ENCODE measurements around the gene DDB1.

The DDB1 gene

DNA sequence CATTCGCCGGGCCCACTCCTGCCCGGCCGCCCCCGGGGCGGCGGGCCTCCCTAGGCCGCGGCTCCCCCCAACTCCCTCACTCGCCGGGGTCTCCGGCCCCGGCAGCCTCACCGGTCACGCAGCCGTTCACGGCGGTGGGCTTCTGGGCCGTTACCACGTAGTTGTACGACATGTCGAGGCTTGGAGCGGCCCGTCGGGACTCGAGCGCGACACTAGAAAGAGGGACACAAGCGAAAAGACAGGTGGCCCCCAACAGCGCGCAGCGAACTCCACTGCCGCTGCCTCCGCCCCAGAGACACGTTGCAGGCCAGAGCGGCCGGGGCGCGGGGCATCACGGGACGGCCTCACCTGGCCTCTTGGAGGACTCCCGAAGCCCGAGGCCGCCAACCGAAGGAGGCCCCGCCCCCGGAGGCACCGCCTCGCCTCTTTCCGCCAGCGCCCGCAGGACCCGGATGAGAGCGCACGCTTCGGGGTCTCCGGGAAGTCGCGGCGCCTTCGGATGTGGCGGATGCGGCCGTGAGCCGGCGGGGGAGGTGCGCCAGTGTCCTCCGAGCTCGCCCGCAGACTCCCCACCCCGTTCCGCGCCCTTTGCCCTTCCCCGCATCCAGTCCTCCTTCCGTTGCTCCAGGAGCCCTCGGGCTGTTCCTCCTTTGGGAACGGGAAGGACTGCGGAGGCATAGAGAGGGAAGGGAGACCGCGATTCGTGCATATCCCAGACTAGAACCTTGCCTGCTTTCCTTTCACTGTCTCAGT lies at the start of gene DDB1, which contains the start of gene TKFC:
Gene DDB1, minus strand, starts transcription at position 309 of the 753 bp plus-strand sequence. Its CDS starts 137 bp downstream, at position 172.
Gene TKFC, plus strand, starts transcription at position 432 of the 753 bp plus-strand sequence. CDS start 1,501 bp downstream, outside the sequence.
- DNase-seq = peak; percentile 76

DNA sequence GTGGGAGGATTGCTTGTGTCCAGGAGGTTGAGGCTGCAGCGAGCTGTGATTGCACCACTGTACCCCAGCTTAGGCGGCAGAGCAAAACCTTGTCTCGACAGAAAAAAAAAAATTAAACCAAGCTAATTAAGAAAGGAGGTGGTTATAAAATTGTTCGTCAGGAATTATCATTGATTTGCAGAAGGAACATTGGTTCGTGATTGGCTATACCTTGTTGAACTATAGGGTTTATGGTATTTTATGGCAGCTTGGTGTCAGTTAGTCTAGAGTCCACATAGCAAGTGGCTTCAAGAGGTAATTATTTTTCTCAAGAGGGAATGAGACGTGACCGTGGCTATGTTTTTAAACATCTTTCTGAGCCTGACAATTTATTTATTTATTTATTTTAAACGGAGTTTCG lies 48.0 kb upstream of the DDB1 start:
- no peak for DNase-seq

DNA sequence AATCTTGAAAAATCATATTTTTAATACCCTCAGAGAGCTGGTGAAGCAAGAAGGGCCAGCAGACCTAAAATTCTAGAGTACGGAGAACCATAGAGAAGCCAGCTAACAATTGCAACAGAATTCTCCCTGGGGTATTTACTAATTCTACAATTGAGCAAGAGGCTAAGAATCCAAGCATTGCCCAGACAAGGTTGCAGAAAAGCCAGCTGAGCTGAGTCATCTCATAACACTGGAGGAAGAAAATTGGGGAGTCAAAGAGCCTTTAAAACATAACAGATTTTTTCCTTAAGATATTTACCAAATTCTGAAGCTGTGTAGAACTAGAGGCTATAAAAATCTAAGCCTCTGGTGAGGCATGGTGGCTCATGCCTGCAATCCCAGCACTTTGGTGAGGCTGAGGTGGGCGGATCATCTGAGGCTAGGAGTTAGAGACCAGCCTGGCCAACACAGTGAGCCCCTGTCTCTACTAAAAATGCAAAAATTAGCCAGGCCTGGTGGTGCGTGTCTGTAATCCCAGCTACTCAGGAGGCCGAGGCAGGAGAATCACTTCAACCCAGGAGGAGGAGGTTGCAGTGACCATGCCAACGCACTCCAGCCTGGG lies 45.9 kb upstream of the DDB1 start:
- DNase-seq = no peak

DNA sequence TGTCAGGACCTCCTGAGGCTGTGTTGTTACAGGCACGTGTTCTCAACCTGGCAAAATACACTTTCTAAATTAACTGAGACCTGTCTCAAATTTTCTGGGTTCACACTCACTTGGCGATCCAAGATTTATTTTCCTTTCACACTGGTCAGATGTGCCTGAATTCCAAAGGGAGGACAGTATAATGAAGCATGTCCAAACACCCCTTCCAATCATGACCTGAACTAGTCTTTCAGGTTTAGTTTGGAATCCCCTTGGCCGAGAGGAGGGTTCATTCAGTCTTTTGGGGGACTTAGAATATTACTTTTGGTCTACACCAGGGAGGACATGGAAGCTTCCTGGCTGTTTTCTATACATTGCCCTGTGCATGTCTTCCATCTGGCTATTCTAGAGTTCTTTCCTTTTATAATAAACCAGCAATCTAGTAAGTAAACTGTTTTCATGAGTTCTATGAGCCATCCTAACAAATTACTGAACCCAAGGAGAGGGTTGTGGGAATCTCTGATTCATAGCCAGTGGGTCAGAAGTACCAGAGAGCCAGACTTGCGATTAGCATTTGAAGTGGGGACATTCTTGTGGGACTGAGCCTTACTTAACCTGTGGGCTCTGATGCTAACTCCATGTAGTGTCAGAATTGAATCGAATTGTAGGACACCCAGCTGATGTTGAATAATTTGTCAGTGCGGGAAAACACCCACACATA lies 44.7 kb upstream of the DDB1 start:
- DNase-seq = no peak

DNA sequence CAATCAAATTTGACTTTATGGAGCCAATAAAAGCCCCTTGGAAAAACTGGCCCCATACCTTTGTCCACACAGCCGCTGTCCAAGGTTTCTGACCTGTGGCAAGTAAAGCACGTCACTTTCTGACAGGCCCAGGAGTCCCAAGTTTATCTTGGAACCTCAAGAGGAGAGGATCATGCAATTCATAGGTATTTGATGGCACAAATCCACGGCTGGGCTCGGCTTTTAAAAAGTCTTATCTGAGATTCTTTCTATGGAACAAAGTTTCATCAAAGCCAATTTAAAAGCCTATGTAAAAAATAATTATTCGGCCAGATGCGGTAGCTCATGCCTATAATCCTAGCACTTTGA lies 42.8 kb upstream of the DDB1 start:
- no peak for DNase-seq

DNA sequence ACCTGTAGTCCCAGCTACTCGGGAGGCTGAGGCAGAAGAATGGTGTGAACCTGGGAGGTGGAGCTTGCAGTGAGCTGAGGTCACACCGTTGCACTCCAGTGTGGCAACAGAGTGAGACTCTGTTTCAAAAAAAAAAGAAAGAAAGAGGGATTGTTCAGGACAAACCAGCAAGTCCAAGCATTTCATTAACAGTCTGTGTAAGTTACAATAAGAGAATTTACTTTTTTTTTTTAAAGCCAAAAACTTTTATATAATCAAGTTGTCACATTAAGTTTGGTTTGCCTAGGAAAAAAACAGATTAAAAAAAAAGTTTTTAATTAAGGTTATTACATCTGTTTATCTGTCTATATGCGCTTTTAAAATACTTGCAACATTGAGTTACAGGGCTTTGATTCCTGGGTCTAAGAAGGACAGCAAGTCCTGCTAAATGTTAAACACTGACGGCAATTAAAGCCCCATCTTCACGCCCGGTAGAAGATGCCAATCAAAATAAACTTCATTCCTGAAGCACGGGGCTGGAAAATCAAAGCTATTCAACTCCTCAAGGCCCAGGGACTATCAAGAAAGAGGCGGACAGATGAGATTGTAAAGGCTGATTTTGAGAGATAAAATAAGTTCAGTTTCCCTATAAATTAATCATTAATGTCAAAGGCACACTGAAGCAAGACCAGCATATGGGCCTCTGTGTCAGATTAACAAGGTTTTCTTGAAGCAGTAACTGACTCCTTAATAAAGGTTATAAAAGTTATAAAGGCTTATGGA lies 39.9 kb upstream of the DDB1 start:
- no peak for DNase-seq

DNA sequence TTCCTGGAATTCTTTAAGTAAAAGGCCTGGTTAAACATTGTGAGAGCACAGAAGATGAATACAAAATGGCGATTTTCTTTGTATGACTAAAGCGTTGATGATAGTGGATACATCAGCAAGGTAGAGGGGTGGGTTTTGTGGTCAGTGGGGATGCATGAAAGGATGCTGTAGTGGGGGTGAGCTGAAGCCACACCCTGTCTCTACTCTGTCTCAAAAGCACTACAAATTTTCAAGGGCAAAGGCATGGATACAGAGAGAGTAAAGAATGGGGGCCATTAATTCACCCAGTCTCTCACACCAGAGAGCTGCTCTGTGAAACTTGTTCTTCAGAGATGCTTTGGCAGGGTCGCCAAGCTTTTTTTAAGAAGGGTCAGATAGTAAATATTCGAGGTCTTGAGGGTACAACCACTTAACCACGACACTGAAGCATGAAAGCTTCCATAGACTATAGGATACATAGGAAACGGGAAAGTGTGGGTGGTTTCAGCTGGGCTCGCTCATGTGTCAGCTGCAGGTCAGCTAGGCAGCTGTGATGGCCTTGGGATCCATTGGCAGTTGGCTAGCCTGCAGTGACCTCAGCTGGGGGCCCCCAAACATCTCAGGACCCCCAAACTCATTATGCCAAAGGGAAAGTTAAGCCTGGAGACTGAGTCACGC lies 37.6 kb upstream of the DDB1 start:
- no peak for DNase-seq

DNA sequence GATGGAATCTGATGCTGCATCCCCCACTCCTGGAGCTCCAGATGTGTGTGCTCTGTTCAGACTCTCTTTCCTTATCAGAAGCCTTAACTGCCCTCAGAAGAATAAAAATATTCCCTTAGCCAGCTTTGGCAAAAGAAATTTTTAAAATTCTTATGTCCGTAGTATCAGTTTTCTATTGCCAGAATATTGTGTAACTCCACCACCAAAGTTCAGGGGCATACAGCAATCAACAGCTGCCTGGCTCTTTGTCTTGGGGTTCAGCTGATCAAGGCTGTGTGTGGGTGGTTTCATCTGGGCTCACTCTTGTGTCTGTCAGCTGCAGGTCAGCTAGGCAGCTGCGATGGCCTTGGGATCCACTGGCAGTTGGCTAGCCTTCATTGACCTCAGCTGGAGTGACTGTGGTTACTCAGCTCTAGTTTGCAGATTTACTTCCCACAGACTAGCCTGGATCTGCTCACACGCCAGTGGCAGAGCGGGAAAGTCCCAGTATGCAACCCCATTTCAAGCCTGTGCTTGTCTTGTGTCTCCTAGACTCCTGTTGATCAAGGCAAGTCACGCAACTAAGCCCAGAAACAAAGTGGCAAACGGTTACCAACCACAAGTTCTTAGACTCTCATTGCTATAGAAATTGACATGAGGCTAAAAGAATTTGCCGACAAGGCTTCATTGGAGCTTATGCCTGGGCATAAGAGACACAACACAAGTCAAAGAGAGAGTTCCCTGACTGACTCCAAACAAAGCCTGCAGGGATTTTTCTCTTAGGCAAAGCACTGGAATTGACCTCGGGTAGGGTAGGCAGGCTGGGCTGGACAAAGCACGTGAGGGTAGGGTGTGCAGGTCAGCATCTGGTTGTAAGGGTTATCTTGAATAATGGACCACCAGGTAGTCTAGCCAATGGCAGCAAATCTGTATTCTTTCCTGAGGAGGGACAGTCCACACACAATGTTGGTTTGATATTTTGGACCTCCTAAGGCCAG lies 36.8 kb upstream of the DDB1 start:
- no peak for DNase-seq

DNA sequence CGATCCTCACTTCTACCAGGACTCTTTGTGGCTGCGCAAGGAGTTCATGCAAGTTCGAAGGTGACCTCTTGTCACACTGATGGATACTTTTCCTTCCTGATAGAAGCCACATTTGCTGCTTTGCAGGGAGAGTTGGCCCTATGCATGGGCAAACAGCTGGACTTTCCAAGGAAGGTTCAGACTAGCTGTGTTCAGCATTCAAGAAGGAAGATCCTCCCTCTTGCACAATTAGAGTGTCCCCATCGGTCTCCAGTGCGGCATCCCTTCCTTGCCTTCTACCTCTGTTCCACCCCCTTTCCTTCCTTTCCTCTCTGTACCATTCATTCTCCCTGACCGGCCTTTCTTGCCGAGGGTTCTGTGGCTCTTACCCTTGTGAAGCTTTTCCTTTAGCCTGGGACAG lies 35.7 kb upstream of the DDB1 start:
- DNase-seq = no peak

DNA sequence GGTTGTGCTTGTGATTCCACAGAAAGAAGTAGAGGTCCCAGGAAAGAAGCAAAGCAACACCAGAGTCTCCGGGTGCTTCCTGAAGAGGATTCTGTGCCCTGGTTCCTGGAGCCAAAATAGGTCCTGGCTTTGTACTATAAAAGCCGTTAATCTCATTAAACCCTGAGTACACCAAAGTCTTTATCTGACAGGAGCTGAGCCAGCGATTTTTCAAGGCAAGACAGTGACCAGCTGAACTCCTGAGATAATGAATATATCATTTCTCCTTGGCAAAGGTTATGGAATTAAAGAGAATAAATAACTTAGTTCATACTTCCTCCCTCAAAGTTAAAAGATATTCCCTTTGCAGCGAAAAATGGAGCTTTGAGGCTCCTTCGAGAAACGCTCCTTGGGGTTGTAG lies 34.5 kb upstream of the DDB1 start:
- no peak for DNase-seq

DNA sequence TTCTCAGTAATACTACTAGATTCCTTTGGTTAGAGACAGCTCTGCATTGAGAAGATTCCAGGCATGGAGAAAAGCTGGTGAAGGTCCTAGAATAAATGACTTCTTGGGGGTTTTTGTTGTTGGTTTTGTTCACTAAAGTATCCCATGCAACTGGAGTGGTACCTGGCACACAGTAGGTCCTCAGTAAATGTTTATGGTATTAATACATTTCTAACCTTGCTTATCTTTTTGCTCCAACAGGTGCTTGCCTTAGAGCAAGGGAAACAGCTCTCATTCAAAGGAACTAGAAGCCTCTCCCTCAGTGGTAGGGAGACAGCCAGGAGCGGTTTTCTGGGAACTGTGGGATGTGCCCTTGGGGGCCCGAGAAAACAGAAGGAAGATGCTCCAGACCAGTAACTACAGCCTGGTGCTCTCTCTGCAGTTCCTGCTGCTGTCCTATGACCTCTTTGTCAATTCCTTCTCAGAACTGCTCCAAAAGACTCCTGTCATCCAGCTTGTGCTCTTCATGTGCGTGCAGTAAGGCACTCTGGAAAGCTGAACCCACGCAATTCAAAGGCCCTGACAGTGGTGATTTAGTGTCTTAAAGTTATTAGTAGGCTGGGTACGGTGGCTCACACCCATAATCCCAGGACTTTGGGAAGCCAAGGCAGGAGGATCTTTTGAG lies 31.2 kb upstream of the DDB1 start:
- DNase-seq = no peak

DNA sequence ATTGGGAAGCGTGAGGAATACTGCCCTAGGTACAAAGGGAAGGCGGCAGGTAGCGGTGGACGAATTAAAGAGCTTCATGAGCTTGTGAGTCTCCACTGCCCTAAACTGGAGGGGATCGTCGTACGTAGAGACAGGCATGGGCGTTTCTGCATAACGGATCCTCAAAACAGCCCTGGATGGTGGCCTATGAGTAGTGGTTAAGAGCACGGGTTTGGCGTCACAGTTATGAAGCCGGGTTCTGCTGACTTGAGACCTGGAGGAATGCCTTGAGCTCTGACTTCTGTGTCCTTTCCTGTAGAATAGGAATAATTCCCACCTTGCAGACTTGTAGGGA lies 29.6 kb upstream of the DDB1 start:
- DNase-seq = no peak

DNA sequence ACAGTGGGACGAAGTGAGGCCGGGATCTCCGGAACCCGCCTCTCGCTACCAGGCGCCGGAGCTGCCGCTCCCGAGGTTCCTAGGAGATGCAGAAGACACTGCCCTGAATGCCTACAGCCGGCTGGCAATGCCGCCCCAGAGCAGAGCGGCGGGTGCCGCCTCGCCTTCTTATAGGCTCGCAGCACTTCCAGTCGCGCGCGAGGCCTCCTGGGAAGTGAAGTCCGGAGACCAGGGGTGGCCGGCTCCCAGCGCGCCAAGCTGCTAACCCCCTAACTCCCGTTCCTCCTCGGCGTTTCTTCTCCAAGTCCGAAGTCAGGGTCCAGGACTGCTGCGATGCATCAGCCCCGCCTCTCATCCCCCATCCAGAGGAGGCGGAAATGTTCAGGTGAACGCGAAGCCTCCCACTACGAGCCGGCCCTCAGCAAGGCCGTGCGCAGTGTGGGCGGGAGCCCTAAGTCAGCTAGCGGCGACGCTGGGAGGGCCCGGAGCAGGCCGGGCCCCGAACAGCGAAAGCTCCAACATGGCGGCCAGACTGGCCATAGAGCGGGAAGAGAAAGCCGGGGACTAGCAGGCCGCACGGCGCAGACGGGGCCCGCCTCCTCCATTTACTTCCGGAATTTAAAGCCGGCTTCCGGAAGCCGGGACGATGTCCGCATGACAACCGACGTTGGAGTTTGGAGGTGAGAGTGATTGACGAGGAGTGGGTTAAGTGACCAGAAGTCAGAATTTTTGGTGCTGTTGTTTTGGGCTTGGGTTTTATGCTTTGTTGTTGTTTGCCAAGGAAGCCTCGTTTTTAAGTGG lies 29.0 kb upstream of the DDB1 start, which contains the start of the genes CYB561A3 and TMEM138:
Gene CYB561A3, minus strand, starts transcription at position 142 of the 801 bp plus-strand sequence. CDS start 5,169 bp downstream, outside the sequence.
Gene TMEM138, plus strand, starts transcription at position 634 of the 801 bp plus-strand sequence. CDS start 2,017 bp downstream, outside the sequence.
- DNase-seq = peak; percentile 90

DNA sequence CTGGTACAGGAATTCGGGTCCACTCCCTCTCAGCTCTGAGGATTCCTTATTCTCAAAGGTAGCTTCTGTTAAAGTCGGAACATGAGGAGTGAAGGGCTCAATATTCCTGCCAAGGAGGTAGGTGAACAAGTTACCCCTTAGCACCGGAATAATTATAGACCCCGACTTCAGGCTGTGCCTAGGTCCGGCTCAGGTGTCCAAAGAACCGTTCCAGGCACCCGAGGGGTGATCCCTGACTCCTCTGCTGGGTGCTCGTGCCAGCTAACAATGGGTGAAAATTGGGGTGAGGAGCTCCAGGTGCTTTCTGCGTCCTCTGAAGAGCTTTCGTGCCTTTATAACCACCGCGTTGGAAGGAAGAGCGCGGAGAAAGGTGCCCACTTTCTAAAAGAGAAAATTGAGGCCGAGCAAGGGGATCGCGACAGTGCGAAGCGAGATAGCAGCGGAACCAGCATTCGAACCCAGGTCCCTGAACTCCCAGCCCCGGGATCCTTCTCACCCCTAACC lies 28.4 kb upstream of the DDB1 start:
- no peak for DNase-seq

DNA sequence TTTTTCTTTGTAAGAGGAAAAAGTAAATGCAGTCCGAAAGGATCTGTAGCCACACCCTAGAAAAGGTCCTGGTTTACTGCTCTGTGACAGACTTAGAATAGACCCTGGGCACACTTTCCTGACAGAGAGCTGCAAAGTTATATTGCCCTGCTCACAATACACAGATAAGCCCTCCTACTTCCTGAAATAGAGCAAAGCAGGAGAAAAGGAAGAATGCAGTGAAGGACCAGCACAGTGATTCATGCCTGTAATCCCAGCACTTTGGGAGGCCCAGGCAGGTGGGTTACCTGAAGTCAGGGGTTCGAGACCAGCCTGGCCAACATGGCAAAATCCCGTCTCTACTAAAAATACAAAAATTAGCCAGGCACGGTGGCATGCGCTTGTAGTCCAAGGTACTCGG lies 26.6 kb upstream of the DDB1 start:
- no peak for DNase-seq

DNA sequence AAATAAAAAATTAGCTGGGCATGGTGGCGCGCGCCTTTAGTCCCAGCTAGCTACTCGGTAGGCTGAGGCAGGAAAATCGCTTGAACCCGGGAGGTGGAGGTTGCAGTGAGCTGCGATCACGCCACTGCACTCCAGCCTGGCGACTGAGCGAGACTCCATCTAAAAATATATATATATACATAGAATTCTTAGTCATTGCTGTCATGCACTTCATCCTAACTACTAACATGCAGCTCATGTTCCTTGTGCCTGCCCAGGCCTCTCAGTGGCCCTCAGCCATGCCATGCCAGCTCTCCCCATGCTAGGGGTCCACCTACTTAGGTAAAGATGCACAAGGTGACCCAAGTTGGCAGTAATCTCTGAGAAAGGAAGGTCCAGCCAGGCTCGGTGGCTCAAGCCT lies 25.7 kb upstream of the DDB1 start:
- DNase-seq = no peak

DNA sequence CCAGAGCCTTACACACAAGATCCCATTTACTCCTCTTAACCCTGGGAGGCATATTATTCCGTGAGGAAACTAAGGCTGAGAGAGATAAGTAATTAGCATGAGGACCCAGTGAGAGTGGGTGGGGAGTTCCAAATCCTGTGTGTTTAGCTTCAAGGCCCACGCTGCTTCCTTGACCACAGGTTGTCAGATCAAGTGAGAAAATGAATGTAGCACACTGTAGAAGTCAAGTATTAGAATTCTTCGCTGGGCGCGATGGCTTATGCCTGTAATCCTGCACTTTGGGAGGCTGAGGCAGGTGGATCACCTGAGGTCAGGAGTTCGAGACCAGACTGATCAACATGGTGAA lies 25.0 kb upstream of the DDB1 start:
- DNase-seq = no peak

DNA sequence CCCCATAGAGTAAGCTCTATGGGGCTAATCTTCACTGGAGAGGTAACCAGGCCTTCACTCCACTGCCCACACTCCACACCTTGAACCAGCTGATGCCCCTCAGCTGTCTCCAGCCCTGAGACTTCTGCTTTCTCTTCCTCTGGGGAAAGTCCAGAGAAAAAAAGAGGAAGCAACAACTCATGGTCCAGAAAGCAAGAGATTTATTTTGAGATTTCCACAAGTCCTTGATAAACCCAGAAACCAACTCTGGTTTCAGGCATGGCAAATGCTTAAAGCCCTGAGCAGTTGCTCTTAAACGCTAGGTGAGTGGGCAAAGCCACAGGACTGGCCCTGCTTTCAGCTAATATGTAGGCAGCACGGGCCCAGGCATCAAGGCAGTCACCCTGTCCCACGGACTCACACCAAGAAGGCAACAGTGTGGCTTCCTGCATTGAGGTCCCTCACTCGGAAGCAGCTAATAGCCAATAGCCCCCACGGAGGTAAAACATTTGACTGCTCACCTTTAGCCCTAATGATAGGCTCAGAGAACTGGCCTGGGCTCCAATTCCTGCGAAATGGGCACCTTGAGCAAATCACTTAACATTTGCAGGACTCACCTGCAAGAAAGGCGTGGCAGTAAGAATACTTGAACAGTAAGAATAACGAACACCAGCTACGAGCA lies 24.5 kb upstream of the DDB1 start:
- no peak for DNase-seq

DNA sequence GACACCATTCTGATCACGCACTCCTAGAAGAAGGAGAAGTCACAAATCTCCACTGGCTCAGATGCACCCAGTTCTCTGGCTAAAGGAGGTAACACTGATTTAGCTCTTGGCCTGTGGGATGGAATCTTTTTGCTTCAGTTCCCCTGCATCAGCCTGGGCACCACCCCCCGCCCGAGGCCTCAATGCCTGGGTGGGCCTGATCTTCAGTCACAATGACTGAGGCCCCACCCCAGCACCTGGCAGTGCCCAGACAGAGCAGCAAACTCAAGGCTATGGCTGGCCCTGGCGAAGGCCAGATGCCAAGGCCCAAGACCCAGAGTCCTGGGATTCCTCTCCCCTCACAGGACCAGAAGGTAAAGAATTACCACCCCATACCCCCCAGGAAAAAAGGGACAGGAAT lies 23.8 kb upstream of the DDB1 start:
- DNase-seq = no peak

Data from NCI-H1417 treated with DMSO at 0.1 percent for 48 hours (cell line).